WERI-Rb-1 (cell line): Measurements from ENCODE around the gene LGR4.

Experiments used
- DNase-seq: peaks from one replicate; pipeline ENCODE4 v3.0.0-alpha.2; 2020
- H3K27ac ChIP-seq: fragments of 250-450 bp; sonication (Bioruptor Pico); 2 replicates; pipeline ENCODE4 v1.5.1; 2020; ENCODE audit warnings: mild to moderate bottlenecking, moderate library complexity
- H3K27me3 ChIP-seq: fragments of 250-450 bp; sonication (Bioruptor Pico); 2 replicates; pipeline ENCODE4 v1.5.1; 2021; ENCODE audit warnings: mild to moderate bottlenecking, low read depth, moderate library complexity; ENCODE audit not compliant: insufficient read depth, severe bottlenecking
- H3K36me3 ChIP-seq: fragments of 250-450 bp; sonication (Bioruptor Pico); 2 replicates; pipeline ENCODE4 v1.5.1; 2020; ENCODE audit warnings: mild to moderate bottlenecking, moderate library complexity
- H3K4me3 ChIP-seq: 2 replicates; pipeline ENCODE4 v1.5.1; 2011; ENCODE audit warnings: low read depth, mild to moderate bottlenecking, control low read depth, low read length
- H3K9me3 ChIP-seq: fragments of 250-450 bp; sonication (Bioruptor Pico); 2 replicates; pipeline ENCODE4 v1.5.1; 2021; ENCODE audit warnings: mild to moderate bottlenecking, moderate library complexity; ENCODE audit not compliant: severe bottlenecking
- CTCF ChIP-seq: IDR thresholded peaks from 2 replicates; pipeline ENCODE4 v1.5.1; 2011; ENCODE audit warnings: low read depth, mild to moderate bottlenecking, control low read depth, inconsistent platforms, low read length

The LGR4 gene

DNA sequence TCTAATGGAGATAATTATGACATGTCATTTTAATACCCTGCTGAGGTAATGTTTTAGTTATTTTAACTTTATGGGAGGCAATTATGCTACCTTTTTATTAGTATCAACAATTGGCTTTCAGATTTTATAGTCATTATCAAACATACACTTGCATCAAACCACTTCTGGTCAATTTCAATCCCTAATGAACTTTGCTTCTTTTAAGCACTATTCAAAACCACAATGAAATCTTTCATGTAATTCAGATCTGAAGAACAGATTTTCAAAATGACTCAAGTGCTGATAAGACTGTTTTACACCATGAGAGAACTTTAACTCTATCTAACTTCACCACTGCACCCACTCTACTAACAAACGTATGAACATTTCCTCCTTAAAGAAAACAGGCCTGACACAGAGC, 83.7 kb downstream of the LGR4 start:
- Histone ChIP-seq H3K4me3 (no peak overlapping the region), H3K36me3 (no peaks in the 10 kb centered on the region), H3K9me3 (no peaks in the 10 kb centered on the region), H3K27me3 (no peaks in the 10 kb centered on the region), H3K27ac (no peak overlapping the region)
- TF ChIP-seq CTCF, result no peak
- DNase-seq, result no peak

- no peak overlapping the region for H3K4me3 ChIP-seq
- DNase-seq, result no peak
- H3K27me3 ChIP-seq, result no peaks in the 10 kb centered on the region
- no peaks in the 10 kb centered on the region for H3K36me3 ChIP-seq
- no peak overlapping the region for H3K27ac ChIP-seq
- TF ChIP-seq CTCF, result no peak
- no peaks in the 10 kb centered on the region for H3K9me3 ChIP-seq
Measured at GRCh38 chr11:27388001-27388400, 84.6 kb downstream of the LGR4 start.

- DNase-seq, result no peak
- no peaks in the 10 kb centered on the region for H3K9me3 ChIP-seq
- H3K27ac ChIP-seq, result no peak overlapping the region
- no peak for TF ChIP-seq CTCF
- H3K4me3 ChIP-seq, result no peak overlapping the region
- no peaks in the 10 kb centered on the region for H3K36me3 ChIP-seq
- H3K27me3 ChIP-seq, result no peaks in the 10 kb centered on the region
Measured at GRCh38 chr11:27387362-27387761, 85.2 kb downstream of the LGR4 start.

DNA sequence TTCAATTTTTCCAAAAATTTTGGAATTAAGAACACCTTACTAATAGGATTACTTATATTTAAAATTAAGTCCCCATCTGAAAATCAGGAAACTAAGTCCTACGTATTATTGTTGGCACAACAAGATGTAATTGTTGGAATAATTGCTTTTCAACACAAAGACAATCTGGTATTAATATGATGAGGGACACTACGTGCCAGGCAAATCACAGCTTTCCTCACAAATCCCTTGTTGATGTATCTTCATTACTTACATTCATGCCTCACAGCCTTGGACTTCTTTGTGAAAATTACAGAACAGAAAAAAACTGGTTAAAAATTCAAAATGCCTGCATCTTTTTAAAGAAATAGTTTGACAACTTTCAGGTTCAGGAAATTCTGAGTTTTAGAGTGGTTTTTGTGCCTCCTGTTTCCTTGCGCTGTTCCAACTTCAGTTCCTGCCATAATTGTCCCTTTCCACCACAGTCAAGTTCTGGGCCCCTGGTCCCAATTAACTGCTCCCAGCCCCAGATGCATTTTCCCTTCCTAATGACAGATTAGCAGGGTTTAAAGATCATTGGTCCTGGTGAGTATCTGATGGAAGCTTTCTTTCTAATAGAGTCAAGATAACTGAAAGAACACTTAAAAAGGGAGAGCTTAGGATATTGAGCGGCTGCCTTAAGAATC, 86.3 kb downstream of the LGR4 start:
- H3K9me3 ChIP-seq, result no peaks in the 10 kb centered on the region
- no peak for TF ChIP-seq CTCF
- DNase-seq, result no peak
- H3K36me3 ChIP-seq, result no peaks in the 10 kb centered on the region
- H3K27ac ChIP-seq, result no peak overlapping the region
- no peak overlapping the region for H3K4me3 ChIP-seq
- H3K27me3 ChIP-seq, result no peaks in the 10 kb centered on the region

DNA sequence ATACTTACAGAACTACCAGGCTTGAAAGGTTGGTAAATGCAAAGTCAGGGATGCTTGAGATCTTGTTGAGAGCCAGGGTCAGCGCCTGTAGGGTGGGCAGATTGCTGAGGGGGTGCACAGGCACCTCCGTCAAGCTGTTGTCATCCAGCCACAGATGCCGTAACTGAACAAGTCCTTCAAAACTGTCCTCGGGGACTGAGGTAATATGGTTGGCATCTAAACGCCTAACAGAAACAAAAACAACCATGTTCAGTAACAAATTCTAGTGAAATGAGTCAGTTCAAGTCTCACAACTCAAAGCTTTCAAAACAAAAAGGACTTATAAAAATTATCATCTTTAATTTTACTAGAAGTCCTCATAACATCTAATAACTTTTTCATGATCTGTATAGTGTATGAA, 87.3 kb downstream of the LGR4 start:
- DNase-seq, result no peak
- Histone ChIP-seq H3K36me3 (no peaks in the 10 kb centered on the region), H3K9me3 (no peaks in the 10 kb centered on the region), H3K27ac (no peak overlapping the region), H3K4me3 (no peak overlapping the region), H3K27me3 (no peaks in the 10 kb centered on the region)
- TF ChIP-seq CTCF, result no peak

GRCh38 chr11:27384227-27384626, 88.4 kb downstream of the LGR4 start:
- H3K27ac ChIP-seq, result no peak overlapping the region
- no peak overlapping the region for H3K4me3 ChIP-seq
- no peaks in the 10 kb centered on the region for H3K36me3 ChIP-seq
- DNase-seq, result no peak
- TF ChIP-seq CTCF, result no peak
- H3K27me3 ChIP-seq, result no peaks in the 10 kb centered on the region
- H3K9me3 ChIP-seq, result no peaks in the 10 kb centered on the region
